ENCODE results near the gene SAMD14.
A peak's percentile ranks its signal among the peaks of the same experiment; 100 is the strongest.

SAMD14 gene

DNA sequence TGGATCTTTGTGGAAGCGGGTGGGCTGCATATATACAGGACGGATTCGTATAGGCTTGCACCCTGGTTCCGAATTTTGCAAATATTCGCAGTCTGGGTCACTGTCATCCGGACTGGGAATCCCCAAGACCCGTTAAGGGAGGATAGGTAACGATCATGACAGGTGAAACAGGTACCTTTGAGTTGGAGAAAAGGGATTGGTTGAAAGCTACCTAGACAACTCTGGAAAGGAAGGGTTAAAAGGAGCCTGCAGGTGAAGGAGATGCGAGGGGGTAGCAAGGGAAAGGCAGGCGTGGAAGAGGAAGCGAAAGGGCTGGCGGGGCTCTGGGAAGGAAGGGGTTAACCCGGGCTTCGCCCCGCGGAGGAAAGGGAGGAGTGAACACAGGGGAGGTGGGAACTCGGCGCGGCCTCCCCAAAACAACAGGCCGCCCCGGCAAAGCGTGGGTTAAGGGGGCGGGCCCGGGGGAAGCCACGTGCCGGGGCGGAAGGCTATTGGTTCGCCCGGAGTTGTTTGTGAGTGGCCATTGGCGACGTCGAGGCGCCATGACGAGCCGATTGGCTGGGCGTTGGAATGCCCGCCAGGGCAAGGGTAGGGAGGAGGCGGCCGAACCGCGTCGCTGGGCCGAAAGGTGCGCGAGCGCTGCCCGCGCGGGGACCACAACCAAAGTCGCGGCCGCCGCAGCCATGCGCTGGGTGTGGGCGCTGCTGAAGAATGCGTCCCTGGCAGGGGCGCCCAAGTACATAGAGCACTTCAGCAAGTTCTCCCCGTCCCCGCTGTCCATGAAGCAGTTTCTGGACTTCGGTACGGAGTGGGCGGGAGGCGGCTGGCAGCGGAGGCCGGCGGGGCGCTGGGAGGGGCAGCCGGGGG, 35.0 kb downstream of the SAMD14 start, which contains the start of gene PDK2:
PDK2 (plus strand) TSS at position 599 of the 867 bp plus-strand sequence; CDS start at position 684, 85 bp downstream.
- peaks cover 29% of the 10 kb centered on the region for H3K36me3 ChIP-seq (ENCODE audit: insufficient read depth, low read length)
- H3K4me3 ChIP-seq (ENCODE audit: low read length): peak within 1 kb of the TSS; percentile 79
- no peaks in the 10 kb centered on the region for H3K27me3 ChIP-seq (ENCODE audit: control insufficient read depth, insufficient read depth, low read length)
- H3K4me1 ChIP-seq (ENCODE audit: control insufficient read depth, insufficient read depth, low read length): peaks cover 17% of the 10 kb centered on the region
- no peaks in the 10 kb centered on the region for H3K9me3 ChIP-seq (replicated peaks; ENCODE audit: low read length)
- H3K9ac ChIP-seq (ENCODE audit: low read depth, low read length): peak within 1 kb of the TSS; percentile 75
- peak within 1 kb of the TSS; percentile 88 for H3K4me2 ChIP-seq (ENCODE audit: low read length)

DNA sequence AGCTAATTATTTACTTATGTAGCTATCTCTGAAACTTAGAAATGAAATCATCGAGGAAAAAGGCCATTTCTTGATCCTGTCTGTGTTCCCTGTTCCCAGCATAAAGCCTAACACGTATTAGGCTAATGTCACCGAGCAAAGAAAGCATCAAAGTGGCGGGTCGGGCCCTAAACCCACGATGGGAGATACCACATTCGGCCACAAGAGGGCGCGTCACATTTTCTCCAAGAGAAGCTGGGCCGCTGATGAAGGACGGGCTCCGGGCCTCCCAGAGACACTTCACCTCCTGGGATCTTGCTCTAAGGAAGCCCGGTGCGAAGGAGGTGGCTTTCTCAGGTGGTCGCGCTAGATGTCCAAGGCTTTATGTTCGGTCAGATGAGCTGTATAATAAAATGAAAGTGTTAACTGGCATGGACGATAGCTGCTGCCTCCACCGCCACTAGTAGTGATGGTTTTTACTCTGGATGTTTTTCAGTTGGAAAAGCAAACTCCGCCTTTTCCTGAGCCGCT, 35.7 kb downstream of the SAMD14 start:
- H3K4me3 ChIP-seq (ENCODE audit: low read length): peak overlapping the region; percentile 79
- H3K36me3 ChIP-seq (ENCODE audit: insufficient read depth, low read length): peaks cover 35% of the 10 kb centered on the region
- H3K9me3 ChIP-seq (replicated peaks; ENCODE audit: low read length): no peaks in the 10 kb centered on the region
- peaks cover 13% of the 10 kb centered on the region for H3K4me1 ChIP-seq (ENCODE audit: control insufficient read depth, insufficient read depth, low read length)
- H3K27me3 ChIP-seq (ENCODE audit: control insufficient read depth, insufficient read depth, low read length): no peaks in the 10 kb centered on the region
- peak overlapping the region; percentile 30 for H3K9ac ChIP-seq (ENCODE audit: low read depth, low read length)
- H3K4me2 ChIP-seq (ENCODE audit: low read length): peak overlapping the region; percentile 88

- Histone ChIP-seq H3K4me3 (ENCODE audit: low read length) (no peak overlapping the region), H3K36me3 (ENCODE audit: insufficient read depth, low read length) (peaks cover 40% of the 10 kb centered on the region), H3K9me3 (replicated peaks; ENCODE audit: low read length) (no peaks in the 10 kb centered on the region)
Measured at GRCh38 chr17:50093807-50094206, 36.2 kb downstream of the SAMD14 start.

GRCh38 chr17:50093246-50093645, 36.7 kb downstream of the SAMD14 start:
- no peak overlapping the region for H3K4me3 ChIP-seq (ENCODE audit: low read length)
- no peaks in the 10 kb centered on the region for H3K27me3 ChIP-seq (ENCODE audit: control insufficient read depth, insufficient read depth, low read length)
- no peak overlapping the region for H3K4me2 ChIP-seq (ENCODE audit: low read length)
- peak overlapping the region; percentile 1 for H3K9ac ChIP-seq (ENCODE audit: low read depth, low read length)
- peaks cover 13% of the 10 kb centered on the region for H3K4me1 ChIP-seq (ENCODE audit: control insufficient read depth, insufficient read depth, low read length)
- H3K9me3 ChIP-seq (replicated peaks; ENCODE audit: low read length): no peaks in the 10 kb centered on the region
- peaks cover 46% of the 10 kb centered on the region for H3K36me3 ChIP-seq (ENCODE audit: insufficient read depth, low read length)

More at GRCh38 chr17:50093807-50094206, 36.2 kb downstream of the SAMD14 start:
- Histone ChIP-seq H3K9ac (ENCODE audit: low read depth, low read length) (peak overlapping the region; percentile 30), H3K4me1 (ENCODE audit: control insufficient read depth, insufficient read depth, low read length) (peaks cover 13% of the 10 kb centered on the region), H3K4me2 (ENCODE audit: low read length) (peak overlapping the region; percentile 88), H3K27me3 (ENCODE audit: control insufficient read depth, insufficient read depth, low read length) (no peaks in the 10 kb centered on the region)

DNA sequence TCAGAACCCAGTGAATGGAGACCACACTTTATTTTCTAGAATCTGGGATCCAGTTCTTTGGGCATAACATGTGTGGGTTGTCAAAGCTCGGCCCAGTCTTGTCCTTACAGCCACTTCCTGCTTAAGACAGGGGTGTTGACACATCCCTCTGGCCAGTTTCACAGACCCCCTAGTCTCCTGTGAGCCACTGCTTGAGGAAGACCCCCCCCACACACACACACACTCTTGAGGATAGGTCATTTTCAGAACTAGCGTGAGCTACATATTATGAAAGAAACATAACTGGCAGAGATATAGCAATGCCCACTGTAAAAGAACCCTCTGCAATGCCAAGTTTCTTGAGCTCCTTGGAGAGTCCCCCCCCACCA, 38.1 kb downstream of the SAMD14 start:
- peaks cover 13% of the 10 kb centered on the region for H3K4me1 ChIP-seq (ENCODE audit: control insufficient read depth, insufficient read depth, low read length)
- peaks cover 52% of the 10 kb centered on the region for H3K36me3 ChIP-seq (ENCODE audit: insufficient read depth, low read length)
- H3K9me3 ChIP-seq (replicated peaks; ENCODE audit: low read length): no peaks in the 10 kb centered on the region
- H3K9ac ChIP-seq (ENCODE audit: low read depth, low read length): no peak overlapping the region
- H3K27me3 ChIP-seq (ENCODE audit: control insufficient read depth, insufficient read depth, low read length): no peaks in the 10 kb centered on the region
- no peak overlapping the region for H3K4me3 ChIP-seq (ENCODE audit: low read length)
- no peak overlapping the region for H3K4me2 ChIP-seq (ENCODE audit: low read length)

- Histone ChIP-seq H3K27me3 (ENCODE audit: control insufficient read depth, insufficient read depth, low read length) (no peaks in the 10 kb centered on the region), H3K9me3 (replicated peaks; ENCODE audit: low read length) (no peaks in the 10 kb centered on the region), H3K4me3 (ENCODE audit: low read length) (no peak overlapping the region), H3K36me3 (ENCODE audit: insufficient read depth, low read length) (peaks cover 57% of the 10 kb centered on the region), H3K4me1 (ENCODE audit: control insufficient read depth, insufficient read depth, low read length) (peaks cover 12% of the 10 kb centered on the region), H3K9ac (ENCODE audit: low read depth, low read length) (no peak overlapping the region), H3K4me2 (ENCODE audit: low read length) (no peak overlapping the region)
Measured at GRCh38 chr17:50090971-50091917, 38.7 kb downstream of the SAMD14 start.

GRCh38 chr17:50090071-50090470, 39.9 kb downstream of the SAMD14 start:
- Histone ChIP-seq H3K9ac (ENCODE audit: low read depth, low read length) (no peak overlapping the region), H3K4me3 (ENCODE audit: low read length) (no peak overlapping the region), H3K9me3 (replicated peaks; ENCODE audit: low read length) (no peaks in the 10 kb centered on the region), H3K4me1 (ENCODE audit: control insufficient read depth, insufficient read depth, low read length) (peaks cover 5% of the 10 kb centered on the region), H3K36me3 (ENCODE audit: insufficient read depth, low read length) (peaks cover 57% of the 10 kb centered on the region), H3K4me2 (ENCODE audit: low read length) (no peak overlapping the region), H3K27me3 (ENCODE audit: control insufficient read depth, insufficient read depth, low read length) (no peaks in the 10 kb centered on the region)

GRCh38 chr17:50088952-50089825, 40.8 kb downstream of the SAMD14 start:
- H3K36me3 ChIP-seq (ENCODE audit: insufficient read depth, low read length): peaks cover 62% of the 10 kb centered on the region
- no peak overlapping the region for H3K9ac ChIP-seq (ENCODE audit: low read depth, low read length)
- H3K4me1 ChIP-seq (ENCODE audit: control insufficient read depth, insufficient read depth, low read length): no peaks in the 10 kb centered on the region
- no peak overlapping the region for H3K4me3 ChIP-seq (ENCODE audit: low read length)
- no peaks in the 10 kb centered on the region for H3K27me3 ChIP-seq (ENCODE audit: control insufficient read depth, insufficient read depth, low read length)
- no peak overlapping the region for H3K4me2 ChIP-seq (ENCODE audit: low read length)
- no peaks in the 10 kb centered on the region for H3K9me3 ChIP-seq (replicated peaks; ENCODE audit: low read length)

DNA sequence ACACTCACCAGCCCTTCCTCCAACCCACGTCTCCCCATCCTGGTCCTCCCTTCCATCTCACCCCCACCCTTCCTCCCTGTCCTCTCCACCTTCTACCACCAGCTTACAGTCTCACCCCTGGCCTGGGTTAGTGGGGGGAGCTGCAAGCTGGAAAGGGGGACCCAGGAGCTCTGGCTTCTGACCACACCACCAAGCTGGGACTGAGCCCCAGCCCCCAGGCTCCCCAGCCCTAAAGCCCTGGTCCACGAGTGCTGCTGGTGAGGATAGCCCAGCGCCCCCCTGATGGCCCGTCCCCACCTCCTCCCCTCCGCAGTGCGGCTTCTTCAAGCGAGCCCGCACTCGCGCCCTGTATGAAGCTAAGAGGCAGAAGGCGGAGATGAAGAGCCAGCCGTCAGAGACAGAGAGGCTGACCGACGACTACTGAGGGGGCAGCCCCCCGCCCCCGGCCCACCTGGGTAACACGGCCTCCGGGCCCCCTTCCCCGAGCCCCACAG, 42.0 kb downstream of the SAMD14 start:
- no peak overlapping the region for H3K4me3 ChIP-seq (ENCODE audit: low read length)

DNA sequence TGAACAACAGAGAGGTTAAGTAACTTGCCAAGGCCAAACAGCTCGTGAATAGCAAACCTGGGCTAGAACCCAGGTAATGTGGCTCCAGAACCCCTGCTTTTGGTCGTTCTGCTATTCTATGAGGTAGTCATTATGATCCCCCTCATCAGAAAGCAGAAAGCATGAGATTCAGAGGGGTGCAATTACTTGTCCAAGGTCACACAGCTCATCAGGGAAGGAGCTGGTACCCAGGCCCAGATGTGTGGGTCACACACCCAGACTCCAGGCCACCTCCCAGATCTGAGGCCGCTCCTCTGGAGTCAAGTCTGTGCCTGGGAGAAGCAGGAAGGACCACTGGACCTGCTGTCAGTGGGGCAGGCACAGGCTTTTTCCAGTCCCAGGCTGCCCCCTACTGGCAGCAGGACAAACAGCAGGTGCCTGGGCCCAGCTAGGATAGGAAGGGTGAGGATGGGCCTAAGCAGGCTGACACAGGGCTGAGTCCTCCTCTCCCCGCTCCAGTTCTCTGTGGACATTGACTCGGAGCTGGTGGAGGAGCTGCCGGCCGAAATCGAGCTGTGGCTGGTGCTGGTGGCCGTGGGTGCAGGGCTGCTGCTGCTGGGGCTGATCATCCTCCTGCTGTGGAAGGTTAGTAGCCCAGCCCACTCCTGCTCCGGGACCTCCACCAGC, 42.6 kb downstream of the SAMD14 start:
- no peaks in the 10 kb centered on the region for H3K4me1 ChIP-seq (ENCODE audit: control insufficient read depth, insufficient read depth, low read length)
- no peaks in the 10 kb centered on the region for H3K27me3 ChIP-seq (ENCODE audit: control insufficient read depth, insufficient read depth, low read length)
- H3K36me3 ChIP-seq (ENCODE audit: insufficient read depth, low read length): peaks cover 74% of the 10 kb centered on the region
- no peak overlapping the region for H3K4me3 ChIP-seq (ENCODE audit: low read length)
- H3K4me2 ChIP-seq (ENCODE audit: low read length): no peak overlapping the region
- H3K9ac ChIP-seq (ENCODE audit: low read depth, low read length): no peak overlapping the region
- no peaks in the 10 kb centered on the region for H3K9me3 ChIP-seq (replicated peaks; ENCODE audit: low read length)

More for the DNA sequence above, 42.0 kb downstream of the SAMD14 start:
- Histone ChIP-seq H3K9ac (ENCODE audit: low read depth, low read length) (no peak overlapping the region), H3K4me1 (ENCODE audit: control insufficient read depth, insufficient read depth, low read length) (no peaks in the 10 kb centered on the region), H3K36me3 (ENCODE audit: insufficient read depth, low read length) (peaks cover 68% of the 10 kb centered on the region), H3K27me3 (ENCODE audit: control insufficient read depth, insufficient read depth, low read length) (no peaks in the 10 kb centered on the region), H3K9me3 (replicated peaks; ENCODE audit: low read length) (no peaks in the 10 kb centered on the region), H3K4me2 (ENCODE audit: low read length) (no peak overlapping the region)
